A549 (cell line): ENCODE data around the gene ALG8.

ENCODE experiments used
- CHD4 ChIP-seq: fragments of 200-600 bp; sonication (generic); IDR thresholded peaks from 2 replicates; pipeline ENCODE4 v1.6.1; 2016; ENCODE audit warnings: antibody characterized with exemption, mild to moderate bottlenecking, borderline replicate concordance
- NPAS2 ChIP-seq: fragments of 250-450 bp; sonication (Bioruptor Pico); IDR thresholded peaks from 2 replicates; pipeline ENCODE4 v1.8.0; 2022; ENCODE audit warnings: mild to moderate bottlenecking, moderate library complexity, borderline replicate concordance
- POLR2A ChIP-seq: IDR thresholded peaks from 2 replicates; pipeline ENCODE4 v1.6.1; 2012; ENCODE audit warnings: mild to moderate bottlenecking, low read length
- RAD21 ChIP-seq, 2 experiments: fragments of >200 bp in 1 of 2; sonication (Bioruptor Twin) in 1 of 2; formaldehyde crosslinking in 1 of 2; IDR thresholded peaks in 1 of 2; conservative IDR thresholded peaks in 1 of 2; 2 replicates in 1 of 2; 3 replicates in 1 of 2; pipeline ENCODE4 v1.6.1; 2012 to 2018; ENCODE audit warnings: inconsistent platforms in 1 of 2
- RARB ChIP-seq: fragments of 250-450 bp; sonication (Bioruptor Pico); IDR thresholded peaks from 2 replicates; pipeline ENCODE4 v1.8.0; 2021; ENCODE audit warnings: mild to moderate bottlenecking, moderate library complexity
- RFX5 ChIP-seq: fragments of 450-650 bp; IDR thresholded peaks from 2 replicates; pipeline ENCODE4 v1.7.1; 2014; ENCODE audit warnings: antibody characterized with exemption, mild to moderate bottlenecking, moderate library complexity
- SMC3 ChIP-seq: fragments of >200 bp; sonication (Bioruptor Twin); formaldehyde crosslinking; IDR thresholded peaks from 3 replicates; pipeline ENCODE4 v1.6.1; 2018; ENCODE audit warnings: inconsistent platforms
- TF ChIP-seq, protein P1 (sequence below): fragments of >200 bp; sonication (Bioruptor Twin); formaldehyde crosslinking; IDR thresholded peaks from 3 replicates; pipeline ENCODE4 v1.5.1; 2016
- TF ChIP-seq, protein P2 (sequence below): fragments of 450-650 bp; IDR thresholded peaks from 2 replicates; pipeline ENCODE4 v1.6.1; 2014; ENCODE audit warnings: antibody characterized with exemption

DNA sequence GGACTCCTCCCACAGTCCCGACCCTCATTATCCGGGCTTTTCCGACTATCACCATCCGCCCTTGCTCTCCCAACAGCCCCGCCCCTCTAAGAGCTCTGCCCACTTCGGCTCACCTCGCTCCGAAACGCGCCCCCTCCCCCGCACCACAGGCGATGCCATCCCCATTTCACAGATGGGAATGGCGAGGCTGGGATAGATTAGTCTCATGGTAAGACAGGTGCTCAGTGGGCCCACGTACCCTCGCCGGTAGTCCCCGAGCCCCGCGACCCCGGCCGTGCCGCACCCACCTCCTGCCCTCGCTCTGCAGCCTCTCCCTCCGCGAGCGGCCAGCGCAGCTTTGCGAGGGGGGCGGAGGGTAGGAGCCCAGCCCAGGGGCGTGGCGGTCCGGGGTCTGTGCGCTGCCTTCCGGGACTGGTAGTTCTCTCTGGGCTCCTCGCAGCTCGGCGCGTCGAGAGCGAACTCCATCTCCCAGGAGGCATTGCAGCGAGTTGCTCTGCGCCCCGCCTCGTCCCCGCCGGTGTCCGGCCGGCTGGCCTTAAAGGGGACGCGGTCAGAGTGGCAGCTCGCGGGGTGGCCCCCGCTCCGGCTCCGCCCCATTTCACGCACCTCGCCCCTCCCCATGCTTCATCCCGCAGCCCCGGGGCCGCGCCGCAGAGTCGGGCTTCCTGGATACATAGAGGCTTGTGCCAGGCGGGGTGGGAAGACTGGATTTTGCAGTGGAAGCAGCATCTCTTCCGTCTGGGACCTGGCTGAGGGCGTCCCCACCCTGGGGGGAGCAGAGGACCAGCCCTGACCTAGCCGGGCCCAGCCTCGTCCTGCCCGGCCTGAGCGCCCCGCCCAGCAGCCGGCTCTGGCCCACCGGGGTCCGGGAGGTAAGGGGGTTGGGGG is 49.1 kb upstream of the ALG8 start, which contains the start of the genes KCTD21 and USP35:
- TF ChIP-seq, protein P1, sequence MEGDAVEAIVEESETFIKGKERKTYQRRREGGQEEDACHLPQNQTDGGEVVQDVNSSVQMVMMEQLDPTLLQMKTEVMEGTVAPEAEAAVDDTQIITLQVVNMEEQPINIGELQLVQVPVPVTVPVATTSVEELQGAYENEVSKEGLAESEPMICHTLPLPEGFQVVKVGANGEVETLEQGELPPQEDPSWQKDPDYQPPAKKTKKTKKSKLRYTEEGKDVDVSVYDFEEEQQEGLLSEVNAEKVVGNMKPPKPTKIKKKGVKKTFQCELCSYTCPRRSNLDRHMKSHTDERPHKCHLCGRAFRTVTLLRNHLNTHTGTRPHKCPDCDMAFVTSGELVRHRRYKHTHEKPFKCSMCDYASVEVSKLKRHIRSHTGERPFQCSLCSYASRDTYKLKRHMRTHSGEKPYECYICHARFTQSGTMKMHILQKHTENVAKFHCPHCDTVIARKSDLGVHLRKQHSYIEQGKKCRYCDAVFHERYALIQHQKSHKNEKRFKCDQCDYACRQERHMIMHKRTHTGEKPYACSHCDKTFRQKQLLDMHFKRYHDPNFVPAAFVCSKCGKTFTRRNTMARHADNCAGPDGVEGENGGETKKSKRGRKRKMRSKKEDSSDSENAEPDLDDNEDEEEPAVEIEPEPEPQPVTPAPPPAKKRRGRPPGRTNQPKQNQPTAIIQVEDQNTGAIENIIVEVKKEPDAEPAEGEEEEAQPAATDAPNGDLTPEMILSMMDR: no peak
- TF ChIP-seq CHD4 (peak; percentile 67; the same call in 1 of the 2 replicates), NPAS2 (CRISPR knock-in tag) (no peak), SMC3 (no peak), POLR2A (peak; percentile 76), RAD21 (conservative IDR thresholded peaks at IDR 0.05 in 1 of 2, IDR thresholded peaks at IDR 0.05 in 1 of 2) (no peak), RFX5 (0 out of 2 replicates have a peak, but pooled peaks have one; percentile 47), RARB (CRISPR knock-in tag) (no peak)
- TF ChIP-seq, protein P2, sequence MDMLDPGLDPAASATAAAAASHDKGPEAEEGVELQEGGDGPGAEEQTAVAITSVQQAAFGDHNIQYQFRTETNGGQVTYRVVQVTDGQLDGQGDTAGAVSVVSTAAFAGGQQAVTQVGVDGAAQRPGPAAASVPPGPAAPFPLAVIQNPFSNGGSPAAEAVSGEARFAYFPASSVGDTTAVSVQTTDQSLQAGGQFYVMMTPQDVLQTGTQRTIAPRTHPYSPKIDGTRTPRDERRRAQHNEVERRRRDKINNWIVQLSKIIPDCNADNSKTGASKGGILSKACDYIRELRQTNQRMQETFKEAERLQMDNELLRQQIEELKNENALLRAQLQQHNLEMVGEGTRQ: no peak
